Activated T-helper 1 cell treated with Interleukin-2 at 50 U/mL for 16 hours (primary cell): ENCODE data around the gene HLA-E.
A peak's percentile ranks its signal among the peaks of the same experiment; 100 is the strongest.
"Not testable (repeated sequence)": the region's sequence is repeated elsewhere in the genome, so short reads cannot be mapped to it uniquely, and the experiment has no call there.

Source experiments
- DNase-seq: peaks from one replicate; pipeline ENCODE4 v3.0.0-alpha.2; 2020; ENCODE audit warnings: low read depth

Gene HLA-E

GRCh38 chr6:30481211-30481964 lies 7.9 kb upstream of the HLA-E start:
- no peak for DNase-seq

DNA sequence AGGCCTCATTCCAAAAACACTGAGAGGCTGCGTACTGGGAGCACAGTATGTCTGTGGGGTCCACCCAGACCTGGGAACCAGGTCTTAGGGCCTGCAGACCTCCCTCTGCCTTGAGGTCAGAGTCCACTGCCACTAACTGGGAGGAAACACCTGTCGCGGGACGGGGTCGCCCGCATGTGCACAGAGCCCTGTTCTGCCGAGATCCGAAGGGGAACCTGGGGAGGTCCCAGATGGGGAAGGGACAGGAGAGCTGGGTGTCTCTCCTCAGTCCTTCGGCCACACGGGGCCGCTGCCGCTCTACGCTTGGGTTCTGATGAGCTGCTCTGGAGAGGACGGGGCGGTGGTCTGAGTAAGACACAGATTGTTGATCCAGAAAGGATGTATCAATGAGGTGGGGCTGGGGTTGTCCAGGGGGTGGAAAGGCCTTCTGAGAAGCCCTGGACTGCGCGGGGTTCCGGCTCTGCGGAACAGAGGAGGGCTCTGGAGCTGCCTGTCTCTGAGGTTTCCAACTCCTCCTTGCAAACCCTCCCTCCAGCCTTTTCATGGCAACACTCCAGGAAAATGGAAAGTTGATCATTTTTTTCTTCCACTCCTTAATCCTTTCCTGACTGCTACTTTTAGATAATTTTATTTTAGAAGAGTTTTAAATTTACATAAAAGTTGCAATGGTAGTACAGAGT lies 7.2 kb upstream of the HLA-E start:
- peak; percentile 70 for DNase-seq

DNA sequence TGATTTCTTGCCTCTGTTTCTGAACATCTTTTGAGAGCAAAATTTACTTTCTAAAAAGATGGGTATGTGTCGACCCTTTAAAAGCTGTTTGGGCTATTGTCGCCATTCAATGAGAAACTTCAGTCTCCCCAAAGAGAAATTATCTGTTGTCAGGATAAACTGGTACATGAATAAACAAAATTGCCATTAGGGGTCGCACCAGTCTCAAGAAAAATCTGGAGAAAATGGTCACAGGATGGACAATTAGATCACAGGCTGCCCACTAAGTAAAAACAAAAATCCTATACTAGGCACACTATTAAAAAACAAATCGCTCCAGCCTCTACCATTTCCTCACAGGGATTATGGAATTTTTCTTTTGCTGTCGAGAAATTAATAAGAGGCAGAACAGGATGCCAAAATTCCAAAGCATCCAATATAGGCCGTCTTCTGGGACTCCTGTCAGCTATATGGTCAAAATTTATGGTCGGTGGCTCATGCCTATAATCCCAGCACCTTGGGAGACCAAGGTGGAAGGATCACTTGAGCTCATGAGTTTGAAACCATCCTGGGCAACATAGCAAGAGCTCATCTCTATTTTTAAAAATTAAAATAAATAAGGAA lies 5.5 kb upstream of the HLA-E start:
- DNase-seq, result no peak

- DNase-seq, result no peak
These were observed 4.1 kb upstream of the HLA-E start for GRCh38 chr6:30485236-30485635.

- no peak for DNase-seq
These were observed 1.4 kb upstream of the HLA-E start for GRCh38 chr6:30487926-30488325.

GRCh38 chr6:30488697-30489080 lies 620 bp upstream of the HLA-E start:
- not testable (repeated sequence) for DNase-seq

DNA sequence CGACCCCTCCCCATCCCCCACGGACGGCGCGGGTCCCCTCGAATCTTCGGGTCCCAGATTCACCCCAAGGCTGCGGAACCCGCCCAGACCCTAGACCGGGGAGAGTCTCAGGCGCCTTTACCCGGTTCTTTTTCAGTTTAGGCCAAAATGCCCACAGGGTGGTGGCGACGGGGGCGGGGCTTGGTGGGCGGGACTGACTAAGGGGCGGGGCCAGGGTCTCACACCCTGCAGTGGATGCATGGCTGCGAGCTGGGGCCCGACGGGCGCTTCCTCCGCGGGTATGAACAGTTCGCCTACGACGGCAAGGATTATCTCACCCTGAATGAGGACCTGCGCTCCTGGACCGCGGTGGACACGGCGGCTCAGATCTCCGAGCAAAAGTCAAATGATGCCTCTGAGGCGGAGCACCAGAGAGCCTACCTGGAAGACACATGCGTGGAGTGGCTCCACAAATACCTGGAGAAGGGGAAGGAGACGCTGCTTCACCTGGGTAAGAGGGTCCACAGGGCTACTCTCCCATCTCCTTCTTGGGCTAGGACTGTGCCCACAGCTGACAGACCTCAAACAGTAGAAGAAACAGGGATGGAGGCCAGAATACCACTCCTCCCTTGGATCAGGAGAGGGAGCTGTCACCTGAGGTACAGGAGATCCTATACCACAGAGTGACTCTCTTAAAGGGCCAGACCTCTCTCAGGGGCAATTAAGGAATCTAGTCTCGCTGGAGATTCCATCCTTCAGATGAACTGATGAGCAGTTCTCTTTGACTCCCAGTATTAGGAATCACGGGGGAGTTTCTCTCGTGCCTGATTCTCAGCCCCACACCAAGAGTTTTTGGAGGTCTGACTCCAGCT lies 942 bp downstream of the HLA-E start:
- DNase-seq, result peak; percentile 68

- DNase-seq, result not testable (repeated sequence)
These were observed 2.1 kb downstream of the HLA-E start for GRCh38 chr6:30491291-30491953.

DNA sequence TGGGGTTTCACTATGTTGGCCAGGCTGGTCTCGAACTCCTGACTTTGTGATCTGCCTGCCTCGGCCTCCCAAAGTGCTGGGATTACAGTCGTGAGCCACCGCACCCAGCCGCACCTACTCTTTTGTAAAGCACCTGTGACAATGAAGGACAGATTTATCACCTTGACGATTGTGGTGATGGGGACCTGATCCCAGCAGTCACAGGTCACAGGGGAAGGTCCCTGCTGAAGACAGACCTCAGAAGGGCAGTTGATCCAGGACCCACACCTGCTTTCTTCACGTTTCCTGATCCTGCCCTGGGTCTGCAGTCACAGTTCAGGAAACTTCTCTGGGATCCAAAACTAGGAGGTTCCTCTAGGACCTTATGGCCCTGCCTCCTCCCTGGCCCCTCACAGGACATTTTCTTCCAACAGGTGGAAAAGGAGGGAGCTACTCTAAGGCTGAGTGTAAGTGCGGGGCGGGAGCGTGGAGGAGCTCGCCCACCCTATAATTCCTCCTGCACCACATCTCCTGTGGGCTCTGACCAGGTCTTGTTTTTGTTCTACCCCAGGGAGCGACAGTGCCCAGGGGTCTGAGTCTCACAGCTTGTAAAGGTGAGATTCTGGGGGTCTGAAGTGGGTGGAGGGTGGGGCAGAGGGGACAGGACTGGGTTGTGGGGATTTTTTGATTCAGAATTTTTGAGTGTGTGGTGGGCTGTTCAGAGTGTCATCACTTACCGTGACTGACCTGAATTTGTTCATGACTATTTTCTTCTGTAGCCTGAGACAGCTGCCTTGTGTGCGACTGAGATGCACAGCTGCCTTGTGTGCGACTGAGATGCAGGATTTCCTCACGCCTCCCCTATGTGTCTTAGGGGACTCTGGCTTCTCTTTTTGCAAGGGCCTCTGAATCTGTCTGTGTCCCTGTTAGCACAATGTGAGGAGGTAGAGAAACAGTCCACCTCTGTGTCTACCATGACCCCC lies 3.0 kb downstream of the HLA-E start:
- no peak for DNase-seq

- no peak for DNase-seq
These were observed 4.4 kb downstream of the HLA-E start for GRCh38 chr6:30493643-30494250.

DNA sequence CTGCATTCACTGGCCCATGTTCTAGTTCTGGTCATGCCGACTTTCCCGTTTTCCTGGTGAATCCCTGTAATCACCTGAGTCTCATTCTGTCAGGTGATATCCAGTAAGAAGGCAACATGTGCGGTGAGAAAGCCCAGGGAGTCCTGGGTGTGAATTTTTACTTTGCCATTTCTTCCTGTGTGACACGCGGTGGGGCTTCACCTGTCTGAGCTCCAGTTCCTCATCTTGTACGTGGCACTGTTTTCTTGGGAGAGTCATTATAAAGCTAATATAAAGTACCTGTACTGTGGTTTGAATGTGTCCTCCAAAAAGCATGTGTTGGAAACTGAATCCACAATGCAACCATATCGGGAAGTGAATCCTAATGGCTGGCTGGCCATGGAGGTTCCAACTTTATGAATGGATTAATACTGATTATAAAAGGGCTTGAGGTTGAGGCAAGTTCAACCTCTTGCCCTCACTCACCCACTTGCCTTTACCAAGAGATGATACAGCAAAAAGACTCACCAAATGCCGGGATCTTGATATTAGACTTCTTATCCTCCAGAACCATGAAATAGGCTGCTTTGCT lies 5.1 kb downstream of the HLA-E start:
- no peak for DNase-seq

DNA sequence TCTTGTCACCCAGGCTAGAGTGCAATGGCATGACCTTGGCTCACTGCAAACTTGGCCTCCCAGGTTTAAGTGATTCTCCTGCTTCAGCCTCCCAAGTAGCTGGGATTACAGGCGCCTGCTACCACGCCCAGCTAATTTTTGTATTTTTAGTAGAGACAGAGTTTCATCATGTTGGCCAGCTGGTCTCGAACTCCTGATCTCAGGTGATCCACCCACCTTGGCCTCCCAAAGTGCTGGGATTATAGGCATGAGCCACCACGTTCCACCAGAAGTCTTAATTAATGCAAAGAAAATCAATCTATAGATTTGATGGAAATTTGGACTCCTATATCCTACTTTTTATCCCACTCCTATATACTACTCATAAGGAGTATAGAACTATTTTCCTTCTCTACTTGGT lies 5.8 kb downstream of the HLA-E start:
- not testable (repeated sequence) for DNase-seq

DNA sequence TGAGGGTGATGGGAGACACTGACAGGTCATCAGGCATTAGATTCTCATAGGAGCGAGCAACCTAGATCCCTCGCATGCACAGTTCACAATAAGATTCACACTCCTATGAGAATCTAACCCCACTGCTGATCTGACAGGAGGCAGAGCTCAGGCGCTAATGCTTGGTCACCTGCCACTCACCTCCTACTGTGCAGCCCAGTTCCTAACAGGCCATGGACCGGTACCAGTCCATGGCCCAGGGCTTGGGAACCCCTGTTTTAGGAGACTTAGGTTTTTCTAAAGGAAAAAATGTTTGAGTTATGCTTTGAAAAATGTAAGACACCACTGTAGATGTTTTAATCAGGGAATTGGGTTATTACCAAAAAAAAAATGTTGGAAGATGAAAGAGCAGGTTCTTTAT lies 6.7 kb downstream of the HLA-E start:
- no peak for DNase-seq

DNA sequence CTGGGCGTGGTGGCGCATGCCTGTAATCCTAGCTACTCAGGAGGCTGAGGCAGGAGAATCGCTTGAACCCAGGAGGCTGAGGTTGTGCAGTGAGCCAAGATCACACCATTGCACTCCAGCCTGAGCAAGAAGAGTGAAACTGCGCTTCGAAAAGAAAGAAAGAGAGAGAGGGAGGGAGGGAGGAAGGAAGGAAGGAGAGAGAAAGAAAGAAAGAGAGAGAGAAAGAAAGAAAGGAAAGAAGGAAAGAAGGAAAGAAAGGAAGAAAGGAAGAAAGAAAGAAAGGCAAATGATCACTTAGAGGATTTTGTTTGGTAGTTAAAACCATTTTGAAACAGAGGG lies 7.9 kb downstream of the HLA-E start:
- DNase-seq, result not testable (repeated sequence)

DNA sequence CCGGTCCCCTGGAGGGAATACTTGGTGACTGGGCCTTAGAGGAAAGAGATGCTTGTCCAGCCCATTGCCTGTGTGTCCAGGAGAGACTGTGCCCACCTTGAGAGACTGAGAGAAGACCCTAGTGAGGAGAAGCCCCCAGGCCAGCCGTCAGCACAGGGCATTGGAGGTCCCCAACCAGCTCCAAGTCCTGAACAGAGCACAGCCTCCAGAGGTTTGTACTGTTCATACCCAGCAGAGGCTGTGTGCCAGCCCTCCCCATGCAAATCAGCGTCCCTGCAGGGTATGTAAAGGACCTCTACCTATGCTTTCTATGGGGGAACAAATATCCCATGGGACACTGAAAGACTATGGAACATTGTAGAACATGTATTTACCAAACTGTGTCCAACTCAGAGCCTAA lies 8.4 kb downstream of the HLA-E start:
- no peak for DNase-seq

GRCh38 chr6:30498705-30499104 lies 9.4 kb downstream of the HLA-E start:
- DNase-seq, result not testable (repeated sequence)

- no peak for DNase-seq
These were observed 11.4 kb downstream of the HLA-E start for GRCh38 chr6:30500421-30501355.

DNA sequence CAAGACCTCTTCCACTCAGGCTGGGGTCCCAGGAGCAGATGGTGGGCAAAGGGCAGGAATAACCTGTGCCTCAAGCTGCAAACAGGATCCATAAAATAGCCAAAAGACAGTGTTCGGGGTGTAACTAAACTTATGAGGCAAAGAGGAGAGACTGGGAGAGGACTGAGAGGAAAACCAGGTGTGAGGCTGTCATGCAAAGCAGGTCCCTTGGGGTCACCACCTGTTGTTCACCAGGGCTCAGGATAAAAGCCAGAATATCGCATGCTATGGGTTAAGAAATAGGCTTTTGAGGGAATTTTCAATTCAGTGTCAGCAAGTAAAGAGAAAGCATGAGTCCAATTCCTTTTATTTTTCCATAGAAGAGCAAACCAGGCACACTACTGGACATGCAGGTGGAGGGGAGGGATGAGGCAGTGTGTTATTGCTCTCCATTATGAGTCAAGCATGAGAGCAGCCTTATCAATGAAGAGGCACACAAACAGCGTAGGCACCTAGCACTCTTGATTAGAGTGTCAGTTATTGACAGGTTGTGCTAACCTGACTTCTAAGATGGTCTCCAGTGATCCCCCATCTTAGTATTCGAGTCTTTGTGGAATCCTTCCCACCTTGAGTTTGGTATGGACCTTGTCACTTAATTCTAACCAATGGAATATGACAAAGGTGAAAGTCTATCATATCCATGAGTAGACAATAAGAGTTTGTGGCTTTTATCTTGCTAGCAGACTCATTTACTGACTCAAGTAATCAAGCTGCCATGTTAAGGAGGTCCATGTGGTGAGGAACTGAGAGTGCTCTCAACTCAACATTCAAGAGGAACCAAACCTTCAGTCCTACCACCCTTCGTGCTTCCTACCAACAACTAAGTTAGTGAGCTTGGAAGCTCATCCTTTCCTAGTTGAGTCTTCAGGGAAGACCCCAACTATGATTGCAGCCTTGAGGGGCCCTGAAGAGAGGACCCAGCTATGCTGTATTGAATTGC lies 18.8 kb downstream of the HLA-E start:
- no peak for DNase-seq
